IMR-90 (cell line): ENCODE measurements around the gene SMAD2. TPM values are rescaled to one million over a fixed set of nuclear protein-coding genes. Genes with fewer than 3 reads are reported as not detected.

Experiments
- ATAC-seq: fragments of 200-7000 bp; cut with Tn5 transposase; 2 replicates; pipeline ENCODE4 v1.9.1; 2020; ENCODE audit warnings: low read depth, mild to moderate bottlenecking, moderate library complexity
- BruUV-seq: library from RNA; stranded (reverse); fragments of 400-500 nt; replicated peaks from 2 replicates; lab custom pipeline; 2021; lab: Mats Ljungman, UMichigan
- CTCF ChIA-PET: fragments of 300-600 bp; formaldehyde crosslinking; extraction: SDS; loops from one replicate; lab custom pipeline; 2021; ENCODE audit warnings: antibody characterized with exemption; lab: Yijun Ruan, JAX
- POLR2A ChIA-PET: fragments of 300-600 bp; sonication (Branson Sonifier 250); formaldehyde crosslinking; loops from one replicate; lab custom pipeline; 2022; ENCODE audit warnings: antibody characterized with exemption; ENCODE audit not compliant: unreplicated experiment; lab: Charles Lee
- DNase-seq: peaks from one replicate; pipeline ENCODE4 v3.0.0; 2013
- H2AFZ ChIP-seq: replicated peaks from 2 replicates; pipeline ENCODE3; 2013; ENCODE audit warnings: low read length, mild to moderate bottlenecking; ENCODE audit not compliant: poor library complexity
- H2AK5ac ChIP-seq: 2 replicates; pipeline ENCODE4 v1.6.1; 2013; ENCODE audit warnings: low read depth, low read length, inconsistent platforms
- H2AK9ac ChIP-seq: replicated peaks from 2 replicates; pipeline ENCODE3; 2013; ENCODE audit warnings: mild to moderate bottlenecking, low read depth, low read length, moderate library complexity; ENCODE audit not compliant: poor library complexity
- H2BK120ac ChIP-seq: 2 replicates; pipeline ENCODE4 v1.6.1; 2013; ENCODE audit warnings: low read depth, low read length, inconsistent platforms
- H2BK15ac ChIP-seq: 3 replicates; pipeline ENCODE4 v1.6.1; 2013; ENCODE audit warnings: low read depth, low read length, inconsistent platforms
- H2BK20ac ChIP-seq: 2 replicates; pipeline ENCODE4 v1.6.1; 2013; ENCODE audit warnings: low read depth, mild to moderate bottlenecking, inconsistent platforms, low read length, moderate library complexity
- H2BK5ac ChIP-seq: 2 replicates; pipeline ENCODE4 v1.6.1; 2013; ENCODE audit warnings: mild to moderate bottlenecking, low read depth, low read length, inconsistent platforms; ENCODE audit not compliant: poor library complexity, severe bottlenecking
- H3K14ac ChIP-seq: replicated peaks from 2 replicates; pipeline ENCODE4 v1.6.1; 2013; ENCODE audit warnings: low read depth, low read length, inconsistent platforms
- H3K18ac ChIP-seq: 2 replicates; pipeline ENCODE4 v1.6.1; 2013; ENCODE audit warnings: low read depth, low read length, control low read depth
- H3K23ac ChIP-seq: 2 replicates; pipeline ENCODE4 v1.6.1; 2013; ENCODE audit warnings: low read depth, low read length, inconsistent platforms
- H3K27ac ChIP-seq: 2 replicates; pipeline ENCODE4 v1.5.1; 2013; ENCODE audit warnings: mild to moderate bottlenecking, control low read depth, low read length; ENCODE audit not compliant: insufficient read depth
- H3K27me3 ChIP-seq: 2 replicates; pipeline ENCODE4 v1.6.1; 2013; ENCODE audit warnings: low read length; ENCODE audit not compliant: control insufficient read depth, insufficient read depth
- H3K36me3 ChIP-seq: 2 replicates; pipeline ENCODE4 v1.6.1; 2013; ENCODE audit warnings: low read length, mixed read lengths; ENCODE audit not compliant: control insufficient read depth, insufficient read depth
- H3K4ac ChIP-seq: 2 replicates; pipeline ENCODE4 v1.6.1; 2013; ENCODE audit warnings: low read depth, low read length, inconsistent platforms
- H3K4me1 ChIP-seq: 2 replicates; pipeline ENCODE4 v1.6.1; 2013; ENCODE audit warnings: low read length, mixed read lengths; ENCODE audit not compliant: control insufficient read depth, insufficient read depth
- H3K4me2 ChIP-seq: 2 replicates; pipeline ENCODE4 v1.6.1; 2013; ENCODE audit warnings: low read depth, mild to moderate bottlenecking, control low read depth, low read length, moderate library complexity
- H3K4me3 ChIP-seq: 2 replicates; pipeline ENCODE4 v1.5.1; 2013; ENCODE audit warnings: low read depth, mild to moderate bottlenecking, control low read depth, low read length, moderate library complexity; ENCODE audit not compliant: insufficient read depth
- H3K56ac ChIP-seq: 2 replicates; pipeline ENCODE4 v1.6.1; 2013; ENCODE audit warnings: low read length, inconsistent platforms; ENCODE audit not compliant: insufficient read depth; ENCODE audit errors: extremely low read depth
- H3K79me1 ChIP-seq, 2 experiments: 2 replicates each; pipeline ENCODE4 v1.6.1; 2013; ENCODE audit warnings: low read length in 2 of 2, inconsistent platforms in 1 of 2, low read depth in 1 of 2
- H3K9ac ChIP-seq: 2 replicates; pipeline ENCODE4 v1.6.1; 2013; ENCODE audit warnings: low read depth, low read length, control low read depth
- H3K9me1 ChIP-seq: 2 replicates; pipeline ENCODE4 v1.6.1; 2013; ENCODE audit warnings: low read length, inconsistent platforms; ENCODE audit not compliant: insufficient read depth
- H3K9me3 ChIP-seq: 2 replicates; pipeline ENCODE4 v1.6.1; 2013; ENCODE audit warnings: low read length; ENCODE audit not compliant: control insufficient read depth, insufficient read depth
- H4K20me1 ChIP-seq: 2 replicates; pipeline ENCODE4 v1.6.1; 2013; ENCODE audit warnings: low read length, inconsistent platforms; ENCODE audit not compliant: insufficient read depth
- H4K5ac ChIP-seq: 2 replicates; pipeline ENCODE4 v1.6.1; 2013; ENCODE audit warnings: mild to moderate bottlenecking, low read depth, low read length, control low read depth
- H4K8ac ChIP-seq, 2 experiments: 2 replicates each; pipeline ENCODE4 v1.6.1; 2013; ENCODE audit warnings: low read depth in 2 of 2, low read length in 2 of 2, control low read depth in 1 of 2, inconsistent platforms in 1 of 2
- H4K91ac ChIP-seq: 2 replicates; pipeline ENCODE4 v1.6.1; 2013; ENCODE audit warnings: low read depth, low read length, inconsistent platforms; ENCODE audit not compliant: insufficient read depth
- CEBPB ChIP-seq: IDR thresholded peaks from 2 replicates; pipeline ENCODE4 v1.6.1; 2012; ENCODE audit warnings: low read depth, low read length, improper control_type of control experiment
- CTCF ChIP-seq: conservative IDR thresholded peaks from 2 replicates; pipeline ENCODE4 v1.5.1; 2012; ENCODE audit warnings: mild to moderate bottlenecking, low read depth, low read length, improper control_type of control experiment
- RAD21 ChIP-seq: IDR thresholded peaks from 2 replicates; pipeline ENCODE4 v1.6.1; 2012; ENCODE audit warnings: low read length, improper control_type of control experiment
- SMC3 ChIP-seq: fragments of 150-350 bp; IDR thresholded peaks from 2 replicates; pipeline ENCODE4 v1.6.1; 2016; ENCODE audit warnings: low read depth, mild to moderate bottlenecking, antibody characterized with exemption, low read length, moderate library complexity
- WGBS, 2 experiments: methylation state at CpG; one replicate each; pipeline versions ENCODE4 v1.1.5 to v1.1.7; 2013; ENCODE audit warnings: missing lambda C conversion rate in 2 of 2; ENCODE audit not compliant: insufficient read length in 1 of 2; ENCODE audit errors: extremely low coverage in 2 of 2; 5-methylcytosine and 5-hydroxymethylcytosine counted together
- dilution Hi-C: fragments of 300-500 bp; cut with HindIII; formaldehyde crosslinking; loops from one replicate; pipeline ENCODE4 v1.14.3; 2018; ENCODE audit warnings: low sequenced_read_pairs; ENCODE audit not compliant: unreplicated experiment
- in situ Hi-C: fragments of 300-500 bp; cut with MboI; formaldehyde crosslinking; loops from 3 replicates; pipeline ENCODE4 v1.14.3; 2019; ENCODE audit warnings: low sequenced_read_pairs, inconsistent platforms, mixed read lengths
- intact Hi-C: fragments of 100-400 bp; cut with micrococcal nuclease; formaldehyde crosslinking; loops from 2 replicates; pipeline ENCODE4 v1.10.0; 2022
- polyA plus RNA-seq, 3 experiments: library from polyadenylated mRNA; depleted of rRNA; stranded (reverse); fragments of >200 nt; gene quantifications; 2 replicates each; pipeline ENCODE4 v1.2.3, GENCODE V29; 2012; ENCODE audit warnings: low replicate concordance in 1 of 3
- total RNA-seq: library from RNA; depleted of rRNA; stranded (reverse); fragments of >200 nt; gene quantifications from 2 replicates; pipeline ENCODE4 v1.2.3, GENCODE V29; 2012

SMAD2 gene
- total and polyA plus RNA-seq, 2 of the 4 experiments (the other 2 are of a cell fraction) = 41.7 to 171 TPM

DNA sequence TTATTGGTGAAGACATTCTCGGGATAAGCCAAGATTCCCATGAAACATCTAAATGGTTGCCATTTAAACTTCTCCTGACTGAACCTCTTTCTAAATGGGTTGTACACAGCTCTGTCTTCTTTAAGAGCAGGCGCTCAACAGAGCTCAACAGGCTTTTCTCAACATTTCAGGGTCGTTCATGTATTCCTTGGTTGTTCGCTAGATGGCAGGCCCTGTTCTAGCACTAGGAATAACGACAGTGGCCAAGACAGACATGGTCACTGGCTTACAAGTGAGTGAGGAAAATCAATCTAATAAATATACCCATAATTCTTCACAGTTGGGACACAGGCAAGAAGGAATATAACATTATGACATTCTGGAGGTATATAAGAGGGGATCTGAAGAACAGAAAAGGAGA is 154.5 kb downstream of the SMAD2 start:
- intact Hi-C loops = loop anchor here (1.0 to 10.0 kb wide), 2 partner anchors 246 to 669 kb away; no protein-coding TSS in a partner anchor
- CTCF ChIA-PET = interaction anchor here (1.1 kb wide), 1 partner anchor 222 kb away, joined by 3 read pairs; no protein-coding TSS in a partner anchor

More for the DNA sequence above, 154.5 kb downstream of the SMAD2 start:
- H3K27me3 ChIP-seq = 0 out of 2 replicates have a peak, but pooled peaks cover 2% of the 10 kb centered on the region
- no peak overlapping the region for H4K91ac ChIP-seq
- in situ Hi-C loops = loop anchor here (10.0 kb wide), 1 partner anchor 669 kb away; no protein-coding TSS in a partner anchor
- BruUV-seq = no TSS peak
- H4K5ac ChIP-seq = no peak overlapping the region
- WGBS, 2 experiments = 33% methylated on average over 2 of the region's 5 CpGs; no CpG with 5 or more reads in 1 of the 2 experiments
- peak; percentile 53 for ATAC-seq
- H3K9me3 ChIP-seq = no peaks in the 10 kb centered on the region
- no peaks in the 10 kb centered on the region for H3K79me1 ChIP-seq
- H2BK5ac ChIP-seq = no peak overlapping the region
- no peak overlapping the region for H3K56ac ChIP-seq
- peak; percentile 21 for DNase-seq
- no peak overlapping the region for H3K9ac ChIP-seq
- no peak overlapping the region for H3K27ac ChIP-seq
- no peak overlapping the region for H2BK120ac ChIP-seq
- TF ChIP-seq CEBPB (no peak), CTCF (peak; percentile 39), RAD21 (peak; percentile 40), SMC3 (peak; percentile 24; the same call in 1 of the 2 replicates)
- no peaks in the 10 kb centered on the region for H3K36me3 ChIP-seq
- H3K9me1 ChIP-seq = no peaks in the 10 kb centered on the region
- no peaks in the 10 kb centered on the region for H3K4me1 ChIP-seq
- H3K18ac ChIP-seq = no peak overlapping the region
- no peak overlapping the region for H3K4me3 ChIP-seq
- no peak overlapping the region for H2AK5ac ChIP-seq
- H3K23ac ChIP-seq = no peak overlapping the region
- H3K14ac ChIP-seq = no peak overlapping the region
- dilution Hi-C loops = no loop called here
- H4K8ac ChIP-seq = no peak overlapping the region
- no peak overlapping the region for H3K4me2 ChIP-seq
- no peak overlapping the region for H2BK20ac ChIP-seq
- H2AFZ ChIP-seq = no peak overlapping the region
- no peak overlapping the region for H2AK9ac ChIP-seq
- POLR2A ChIA-PET = no interaction called here
- H2BK15ac ChIP-seq = no peak overlapping the region
- H3K4ac ChIP-seq = no peak overlapping the region
- no peaks in the 10 kb centered on the region for H4K20me1 ChIP-seq
